Brain microvascular endothelial cell (primary cell): ENCODE measurements around the gene FGD4.

Experiments used
- DNase-seq: peaks from one replicate; pipeline ENCODE4 v3.0.0-alpha.2; 2020
- H3K27ac ChIP-seq: fragments of 250-450 bp; sonication (Bioruptor Pico); 2 replicates; pipeline ENCODE4 v1.5.1; 2020; ENCODE audit warnings: mild to moderate bottlenecking, moderate library complexity
- H3K27me3 ChIP-seq: fragments of 250-450 bp; sonication (Bioruptor Pico); replicated peaks from 2 replicates; pipeline ENCODE4 v1.5.1; 2020; ENCODE audit warnings: mild to moderate bottlenecking
- H3K36me3 ChIP-seq: fragments of 250-450 bp; sonication (Bioruptor Pico); replicated peaks from 2 replicates; pipeline ENCODE4 v1.5.1; 2020; ENCODE audit warnings: mild to moderate bottlenecking
- H3K4me3 ChIP-seq: 2 replicates; pipeline ENCODE4 v1.5.1; 2011; ENCODE audit warnings: low read depth, mild to moderate bottlenecking, control low read depth, low read length, moderate library complexity
- in situ Hi-C: cut with HindIII; loops from 2 replicates; pipeline ENCODE4 v1.10.0; 2017; ENCODE audit warnings: low sequenced_read_pairs, low pct_ligation_motif_present
- TF ChIP-seq, protein P1 (sequence below): IDR thresholded peaks from 2 replicates; pipeline ENCODE4 v1.5.1; 2011; ENCODE audit warnings: low read depth, mild to moderate bottlenecking, moderate library complexity, low read length, control low read depth, inconsistent platforms; ENCODE audit errors: missing control alignments

The FGD4 gene

DNA sequence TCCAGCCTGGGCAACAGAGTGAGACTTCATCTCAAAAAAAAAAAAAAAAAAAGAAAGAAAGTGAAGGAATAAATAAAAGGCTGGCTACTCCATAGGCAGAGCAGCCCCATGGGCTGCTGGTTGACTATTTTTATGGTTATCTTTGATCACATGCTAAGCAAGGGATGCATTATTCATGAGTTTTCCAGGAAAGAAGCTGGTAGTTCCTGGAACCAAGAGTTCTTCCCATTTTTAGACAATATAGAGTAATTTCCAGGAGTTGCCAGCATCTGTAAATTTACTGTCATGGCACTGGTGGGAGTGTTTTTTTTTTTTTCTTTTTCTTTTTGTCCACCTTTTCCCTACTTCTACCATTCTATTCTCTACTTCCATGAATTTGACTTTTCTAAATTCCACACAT is 24.2 kb downstream of the FGD4 start:
- H3K36me3 ChIP-seq: no peaks in the 10 kb centered on the region
- no peak for DNase-seq
- TF ChIP-seq, protein P1, sequence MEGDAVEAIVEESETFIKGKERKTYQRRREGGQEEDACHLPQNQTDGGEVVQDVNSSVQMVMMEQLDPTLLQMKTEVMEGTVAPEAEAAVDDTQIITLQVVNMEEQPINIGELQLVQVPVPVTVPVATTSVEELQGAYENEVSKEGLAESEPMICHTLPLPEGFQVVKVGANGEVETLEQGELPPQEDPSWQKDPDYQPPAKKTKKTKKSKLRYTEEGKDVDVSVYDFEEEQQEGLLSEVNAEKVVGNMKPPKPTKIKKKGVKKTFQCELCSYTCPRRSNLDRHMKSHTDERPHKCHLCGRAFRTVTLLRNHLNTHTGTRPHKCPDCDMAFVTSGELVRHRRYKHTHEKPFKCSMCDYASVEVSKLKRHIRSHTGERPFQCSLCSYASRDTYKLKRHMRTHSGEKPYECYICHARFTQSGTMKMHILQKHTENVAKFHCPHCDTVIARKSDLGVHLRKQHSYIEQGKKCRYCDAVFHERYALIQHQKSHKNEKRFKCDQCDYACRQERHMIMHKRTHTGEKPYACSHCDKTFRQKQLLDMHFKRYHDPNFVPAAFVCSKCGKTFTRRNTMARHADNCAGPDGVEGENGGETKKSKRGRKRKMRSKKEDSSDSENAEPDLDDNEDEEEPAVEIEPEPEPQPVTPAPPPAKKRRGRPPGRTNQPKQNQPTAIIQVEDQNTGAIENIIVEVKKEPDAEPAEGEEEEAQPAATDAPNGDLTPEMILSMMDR: no peak
- no peak overlapping the region for H3K27ac ChIP-seq
- in situ Hi-C loops: no loop called here
- no peak overlapping the region for H3K4me3 ChIP-seq
- no peaks in the 10 kb centered on the region for H3K27me3 ChIP-seq

DNA sequence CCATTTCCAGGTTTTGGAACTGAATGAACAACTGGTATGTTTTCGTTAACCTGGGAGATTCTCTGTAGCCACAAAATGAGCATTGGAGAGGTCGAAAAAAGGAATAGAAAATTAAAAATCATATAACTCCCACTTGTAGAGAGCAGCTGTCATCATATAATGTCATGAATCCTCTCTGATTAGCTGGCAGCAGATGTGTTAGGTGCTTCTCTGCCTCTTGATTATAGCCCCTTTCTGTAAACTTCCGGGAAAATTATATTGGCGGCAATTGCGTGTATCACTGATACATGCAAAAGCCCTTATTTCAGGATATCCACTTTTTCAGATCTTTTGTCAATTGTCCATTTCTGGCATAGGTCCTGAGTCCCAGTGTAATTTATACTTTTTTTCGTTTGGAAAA is 31.7 kb downstream of the FGD4 start:
- in situ Hi-C loops: no loop called here
- no peak overlapping the region for H3K27ac ChIP-seq
- TF ChIP-seq, protein P1: no peak
- no peaks in the 10 kb centered on the region for H3K36me3 ChIP-seq
- H3K27me3 ChIP-seq: no peaks in the 10 kb centered on the region
- H3K4me3 ChIP-seq: no peak overlapping the region
- DNase-seq: no peak

DNA sequence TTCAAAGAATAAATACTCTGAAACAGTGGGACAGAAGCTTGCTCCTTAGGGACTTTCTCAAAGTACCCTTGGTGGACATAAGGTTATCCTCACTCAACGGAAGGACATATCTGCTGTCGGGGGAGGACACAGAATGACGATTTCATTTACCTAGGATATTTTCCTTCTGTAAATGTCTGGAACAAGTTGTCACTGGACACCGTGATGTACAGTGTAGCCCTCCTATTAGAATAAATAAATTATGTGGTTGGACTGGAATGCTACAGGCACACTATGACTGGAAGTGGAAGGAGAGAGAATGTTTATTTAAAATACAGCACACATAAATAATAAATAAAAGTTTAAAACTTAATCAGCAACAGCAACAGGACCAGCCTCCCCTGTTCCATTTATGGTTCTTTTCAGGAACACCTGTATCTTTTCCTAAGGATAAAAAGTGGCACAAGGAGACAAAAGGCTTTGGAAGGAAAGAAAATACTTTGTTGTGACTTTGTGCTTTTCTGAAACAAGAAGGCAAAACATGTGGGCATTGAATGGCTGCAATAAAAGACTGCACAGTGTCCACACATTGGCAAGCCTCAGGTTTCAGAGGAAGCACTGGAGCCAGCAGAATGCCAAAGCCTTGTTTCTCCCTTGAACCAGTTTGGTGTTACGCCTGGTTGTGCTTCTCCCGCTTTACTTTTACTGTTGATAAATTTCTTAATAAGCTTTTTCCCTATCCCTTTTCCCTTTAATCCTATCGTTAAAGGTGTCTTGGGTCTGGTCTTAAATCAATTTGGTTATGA is 36.8 kb downstream of the FGD4 start:
- Histone ChIP-seq H3K27ac (peak overlapping the region; percentile 20), H3K27me3 (no peaks in the 10 kb centered on the region), H3K4me3 (no peak overlapping the region), H3K36me3 (no peaks in the 10 kb centered on the region)
- DNase-seq: no peak
- in situ Hi-C loops: no loop called here
- TF ChIP-seq, protein P1: no peak

DNA sequence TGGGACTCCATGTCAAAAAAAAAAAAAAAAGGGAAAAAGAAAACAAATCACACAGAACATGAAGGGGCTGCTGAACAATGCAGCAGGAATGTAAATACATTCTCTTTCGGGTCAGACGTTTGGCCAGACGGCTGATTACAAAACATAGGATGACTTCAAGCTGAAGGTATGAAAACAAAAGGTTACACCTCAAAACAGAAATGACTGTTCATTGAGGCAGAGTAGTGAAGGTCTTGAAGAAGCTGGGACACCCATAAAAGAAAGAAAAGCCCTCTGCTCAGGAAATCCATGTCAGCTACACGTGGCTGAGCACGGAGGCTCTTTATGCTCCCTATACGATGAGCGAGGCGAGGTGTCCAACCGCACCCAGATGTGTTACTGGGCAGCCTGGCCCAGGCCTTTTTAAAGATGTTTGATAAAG is 37.7 kb downstream of the FGD4 start:
- in situ Hi-C loops: no loop called here
- Histone ChIP-seq H3K36me3 (no peaks in the 10 kb centered on the region), H3K4me3 (no peak overlapping the region), H3K27me3 (no peaks in the 10 kb centered on the region), H3K27ac (peak overlapping the region; percentile 78)
- DNase-seq: peak; percentile 91
- TF ChIP-seq, protein P1: no peak

DNA sequence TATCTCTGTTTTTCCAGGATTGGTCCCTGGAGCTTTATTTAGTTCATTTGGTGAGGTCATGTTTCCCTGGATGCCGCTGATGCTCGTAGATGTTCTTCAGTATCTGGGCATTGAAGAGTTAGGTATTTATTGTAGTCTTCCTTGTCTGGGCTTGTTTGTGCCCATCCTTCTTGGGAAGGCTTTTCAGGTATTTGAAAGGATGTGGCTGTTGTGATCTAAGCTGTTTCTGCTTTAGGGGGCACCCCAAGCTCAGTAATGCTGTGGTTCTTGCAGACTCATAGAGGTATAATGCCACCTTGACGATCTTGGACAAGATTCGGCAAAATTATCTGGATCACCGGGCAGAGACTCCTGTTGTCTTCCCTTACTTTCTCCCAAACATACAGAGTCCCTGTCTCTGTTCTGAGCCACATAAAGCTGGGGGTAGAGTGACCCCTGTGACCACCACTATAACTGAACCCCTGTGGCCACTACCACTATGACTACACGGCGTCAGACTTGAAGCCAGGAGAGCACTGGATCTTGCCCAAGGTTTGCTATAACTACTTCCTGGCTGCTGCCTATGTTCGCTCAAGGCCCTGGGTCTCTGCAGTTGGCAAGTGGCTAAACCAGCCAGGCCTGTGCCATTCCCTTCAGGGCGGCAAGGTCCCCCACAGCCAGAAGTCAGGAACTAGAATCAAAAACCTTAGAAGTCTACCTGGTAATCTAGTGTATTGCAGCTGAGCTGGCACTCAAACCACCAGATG is 40.9 kb downstream of the FGD4 start:
- in situ Hi-C loops: no loop called here
- H3K4me3 ChIP-seq: no peak overlapping the region
- TF ChIP-seq, protein P1: no peak
- H3K36me3 ChIP-seq: no peaks in the 10 kb centered on the region
- no peak for DNase-seq
- no peak overlapping the region for H3K27ac ChIP-seq
- H3K27me3 ChIP-seq: no peaks in the 10 kb centered on the region
